Endodermal cell (in vitro differentiated cells): ENCODE measurements around the gene ALS2. TPM values are rescaled to one million over a fixed set of nuclear protein-coding genes. Genes with fewer than 3 reads are reported as not detected.

Source experiments
- DNase-seq: peaks from one replicate; pipeline ENCODE4 v3.0.0-alpha.2; 2017
- H3K27ac ChIP-seq: 2 replicates; pipeline ENCODE4 v1.5.1; 2013; ENCODE audit warnings: mild to moderate bottlenecking, low read depth, low read length, moderate library complexity
- H3K27me3 ChIP-seq: 2 replicates; pipeline ENCODE4 v1.6.1; 2013; ENCODE audit warnings: mild to moderate bottlenecking, low read length, moderate library complexity; ENCODE audit not compliant: insufficient read depth, control insufficient read depth, poor library complexity, severe bottlenecking
- H3K36me3 ChIP-seq: 2 replicates; pipeline ENCODE4 v1.7.0; 2013; ENCODE audit warnings: mild to moderate bottlenecking, low read length, moderate library complexity; ENCODE audit not compliant: control insufficient read depth, insufficient read depth
- H3K4me1 ChIP-seq: one replicate; pipeline ENCODE4 v1.7.0; 2013; ENCODE audit warnings: low read length; ENCODE audit not compliant: control insufficient read depth, insufficient read depth
- H3K4me3 ChIP-seq: 2 replicates; pipeline ENCODE4 v1.5.1; 2013; ENCODE audit warnings: mild to moderate bottlenecking, low read length, moderate library complexity
- H3K9ac ChIP-seq: 2 replicates; pipeline ENCODE4 v1.6.1; 2013; ENCODE audit warnings: mild to moderate bottlenecking, low read length, moderate library complexity; ENCODE audit not compliant: poor library complexity, severe bottlenecking; ENCODE audit errors: extremely low read depth
- H3K9me3 ChIP-seq: 2 replicates; pipeline ENCODE4 v1.6.1; 2013; ENCODE audit warnings: mild to moderate bottlenecking, low read length, moderate library complexity; ENCODE audit not compliant: control insufficient read depth
- H3K27ac Mint-ChIP-seq: 2 replicates; pipeline ENCODE4 v1.8.0; 2020; ENCODE audit warnings: mixed read lengths
- H3K27me3 Mint-ChIP-seq: 2 replicates; pipeline ENCODE4 v1.8.0; 2021; ENCODE audit warnings: mild to moderate bottlenecking, mixed read lengths; ENCODE audit not compliant: insufficient read depth
- H3K36me3 Mint-ChIP-seq: 2 replicates; pipeline ENCODE4 v1.8.0; 2020; ENCODE audit warnings: low read depth, mixed read lengths
- H3K4me1 Mint-ChIP-seq: 2 replicates; pipeline ENCODE4 v1.8.0; 2020; ENCODE audit warnings: mixed read lengths
- H3K4me3 Mint-ChIP-seq: 2 replicates; pipeline ENCODE4 v1.8.0; 2020; ENCODE audit warnings: mild to moderate bottlenecking, moderate library complexity, mixed read lengths
- H3K9me3 Mint-ChIP-seq: 2 replicates; pipeline ENCODE4 v1.8.0; 2020; ENCODE audit warnings: mild to moderate bottlenecking, mixed read lengths
- WGBS, 2 experiments: methylation state at CpG; one replicate each; pipeline versions ENCODE4 v1.1.5 to v1.1.7; 2013; ENCODE audit warnings: missing lambda C conversion rate in 2 of 2, mixed read lengths in 1 of 2; ENCODE audit not compliant: insufficient coverage in 1 of 2, insufficient read length in 1 of 2; 5-methylcytosine and 5-hydroxymethylcytosine counted together
- total RNA-seq, 2 donors: library from RNA; stranded (reverse); fragmentation: NEBNext Ultra II Directional in 1 of 2; extraction: Animal tissue kit (Norgen Biotek cat#: 25700) in 1 of 2; gene quantifications; 2 replicates in 1 of 2; 3 replicates in 1 of 2; pipeline ENCODE4 v1.2.1, GENCODE V29; 2021
- TF ChIP-seq, protein P1 (sequence below): fragments of 200-600 bp; sonication (generic); conservative IDR thresholded peaks from 2 replicates; pipeline ENCODE4 v1.5.0; 2021; ENCODE audit warnings: antibody characterized with exemption, mild to moderate bottlenecking

ALS2 gene
- total RNA-seq, 2 donors from 2014 or later: 56.6 to 58.5 TPM

DNA sequence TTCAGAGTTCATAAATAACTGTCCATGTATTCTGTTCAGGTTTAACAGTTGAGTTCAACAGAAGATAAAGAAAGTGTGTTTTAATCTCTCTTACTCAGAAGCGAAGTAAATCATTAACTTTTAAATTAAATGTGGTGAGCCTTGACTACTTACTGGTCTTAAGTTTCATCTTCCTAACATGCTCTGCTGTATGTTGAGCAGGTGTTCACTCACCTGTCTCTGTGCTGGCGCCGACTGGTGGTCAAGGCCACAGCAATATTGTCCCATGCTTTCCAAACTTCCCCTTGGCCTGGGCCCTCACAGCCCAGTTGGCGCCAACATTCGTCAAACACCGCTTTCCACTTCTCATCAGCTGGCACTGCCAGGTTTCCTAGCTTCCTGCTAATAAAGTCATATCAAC, 65.3 kb downstream of the ALS2 start:
- 96 to 98% methylated on average over 6 of the region's 6 CpGs for WGBS, 2 experiments
- Histone ChIP-seq H3K9me3 (peaks cover 9% of the 10 kb centered on the region), H3K27ac (no peak overlapping the region), H3K4me3 (no peak overlapping the region), H3K9ac (no peak overlapping the region), H3K36me3 (peaks cover 74% of the 10 kb centered on the region), H3K4me1 (peaks cover 5% of the 10 kb centered on the region), H3K27me3 (no peaks in the 10 kb centered on the region)
- H3K27me3 Mint-ChIP-seq: no peaks in the 10 kb centered on the region
- H3K4me1 Mint-ChIP-seq: peaks cover 18% of the 10 kb centered on the region
- no peak overlapping the region for H3K27ac Mint-ChIP-seq
- peaks cover 4% of the 10 kb centered on the region for H3K9me3 Mint-ChIP-seq
- peaks cover 68% of the 10 kb centered on the region for H3K36me3 Mint-ChIP-seq
- DNase-seq: peak; percentile 55
- H3K4me3 Mint-ChIP-seq: no peak overlapping the region
- TF ChIP-seq, protein P1, sequence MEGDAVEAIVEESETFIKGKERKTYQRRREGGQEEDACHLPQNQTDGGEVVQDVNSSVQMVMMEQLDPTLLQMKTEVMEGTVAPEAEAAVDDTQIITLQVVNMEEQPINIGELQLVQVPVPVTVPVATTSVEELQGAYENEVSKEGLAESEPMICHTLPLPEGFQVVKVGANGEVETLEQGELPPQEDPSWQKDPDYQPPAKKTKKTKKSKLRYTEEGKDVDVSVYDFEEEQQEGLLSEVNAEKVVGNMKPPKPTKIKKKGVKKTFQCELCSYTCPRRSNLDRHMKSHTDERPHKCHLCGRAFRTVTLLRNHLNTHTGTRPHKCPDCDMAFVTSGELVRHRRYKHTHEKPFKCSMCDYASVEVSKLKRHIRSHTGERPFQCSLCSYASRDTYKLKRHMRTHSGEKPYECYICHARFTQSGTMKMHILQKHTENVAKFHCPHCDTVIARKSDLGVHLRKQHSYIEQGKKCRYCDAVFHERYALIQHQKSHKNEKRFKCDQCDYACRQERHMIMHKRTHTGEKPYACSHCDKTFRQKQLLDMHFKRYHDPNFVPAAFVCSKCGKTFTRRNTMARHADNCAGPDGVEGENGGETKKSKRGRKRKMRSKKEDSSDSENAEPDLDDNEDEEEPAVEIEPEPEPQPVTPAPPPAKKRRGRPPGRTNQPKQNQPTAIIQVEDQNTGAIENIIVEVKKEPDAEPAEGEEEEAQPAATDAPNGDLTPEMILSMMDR: peak; percentile 56

DNA sequence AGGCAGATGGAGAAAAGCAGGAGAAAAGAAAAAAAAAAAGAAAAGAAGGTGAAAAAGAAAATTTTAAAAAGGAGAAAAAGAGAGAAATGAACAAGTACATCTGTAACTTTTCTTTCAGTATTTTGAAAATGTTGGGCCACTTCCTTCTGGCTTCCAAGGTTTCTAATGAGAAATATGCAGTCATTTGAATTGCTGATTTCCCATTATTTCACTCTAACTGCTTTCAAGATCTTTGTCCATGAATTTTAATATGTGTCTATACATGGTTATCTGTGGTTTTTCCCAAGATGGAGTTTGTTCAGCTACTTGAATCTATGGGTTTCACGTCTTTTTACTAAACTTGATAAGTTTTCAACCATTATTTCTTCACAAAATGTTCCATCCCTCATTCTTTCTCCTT, 68.0 kb downstream of the ALS2 start:
- no peak overlapping the region for H3K4me3 ChIP-seq
- peaks cover 75% of the 10 kb centered on the region for H3K36me3 ChIP-seq
- no peak overlapping the region for H3K27ac ChIP-seq
- peaks cover 5% of the 10 kb centered on the region for H3K4me1 ChIP-seq
- peaks cover 18% of the 10 kb centered on the region for H3K4me1 Mint-ChIP-seq
- H3K27me3 ChIP-seq: no peaks in the 10 kb centered on the region
- no peak for DNase-seq
- no peak overlapping the region for H3K4me3 Mint-ChIP-seq
- TF ChIP-seq, protein P1: no peak
- no peaks in the 10 kb centered on the region for H3K9me3 ChIP-seq
- H3K9ac ChIP-seq: no peak overlapping the region
- H3K9me3 Mint-ChIP-seq: no peaks in the 10 kb centered on the region
- H3K36me3 Mint-ChIP-seq: peaks cover 67% of the 10 kb centered on the region
- WGBS, 2 experiments: 92% methylated on average over 1 of the region's 1 CpG; no CpG with 5 or more reads in 1 of the 2 experiments
- no peaks in the 10 kb centered on the region for H3K27me3 Mint-ChIP-seq
- peak overlapping the region; percentile 5 for H3K27ac Mint-ChIP-seq

DNA sequence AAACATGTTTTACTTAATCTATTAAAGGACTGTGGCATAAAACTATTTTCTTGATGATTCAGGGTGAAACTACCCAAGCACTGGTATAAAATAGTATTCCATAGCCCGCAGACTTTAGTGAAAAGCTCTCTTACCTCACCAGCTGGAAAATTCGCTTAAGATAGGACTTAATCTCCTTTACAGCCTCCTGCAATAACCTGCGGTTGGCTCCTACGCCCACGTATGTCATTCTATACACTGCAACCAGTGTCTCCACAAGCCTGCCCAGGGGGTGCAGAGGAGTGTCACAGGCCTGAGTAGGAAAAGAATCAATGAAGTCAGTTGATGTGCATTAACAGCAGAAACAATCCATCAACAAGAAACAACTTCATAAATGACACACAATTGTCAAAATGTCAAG, 71.0 kb downstream of the ALS2 start:
- Histone ChIP-seq H3K36me3 (peaks cover 74% of the 10 kb centered on the region), H3K9me3 (no peaks in the 10 kb centered on the region), H3K9ac (no peak overlapping the region), H3K4me3 (no peak overlapping the region), H3K27me3 (no peaks in the 10 kb centered on the region), H3K4me1 (peaks cover 5% of the 10 kb centered on the region), H3K27ac (no peak overlapping the region)
- no peak for DNase-seq
- peaks cover 15% of the 10 kb centered on the region for H3K4me1 Mint-ChIP-seq
- H3K27ac Mint-ChIP-seq: no peak overlapping the region
- peaks cover 64% of the 10 kb centered on the region for H3K36me3 Mint-ChIP-seq
- TF ChIP-seq, protein P1: no peak
- no peaks in the 10 kb centered on the region for H3K27me3 Mint-ChIP-seq
- H3K4me3 Mint-ChIP-seq: no peak overlapping the region
- H3K9me3 Mint-ChIP-seq: no peaks in the 10 kb centered on the region
- 95 to 100% methylated on average over 2 to 5 of the region's 5 CpGs for WGBS, 2 experiments
